Hepatocyte (in vitro differentiated cells): ENCODE data around the gene CBLN3.
"Not testable (repeated sequence)": the region's sequence is repeated elsewhere in the genome, so short reads cannot be mapped to it uniquely, and the experiment has no call there.

Experiments
- CTCF ChIP-seq: fragments of 200-600 bp; sonication (generic); IDR thresholded peaks from 2 replicates; pipeline ENCODE4 v1.5.1; 2016; ENCODE audit warnings: antibody characterized with exemption, mild to moderate bottlenecking; ENCODE audit not compliant: poor library complexity
- EZH2phosphoT487 ChIP-seq: fragments of 200-600 bp; sonication (generic); IDR thresholded peaks from one replicate; pipeline ENCODE4 v1.6.1; 2018; ENCODE audit warnings: antibody characterized with exemption, mild to moderate bottlenecking, low read depth, moderate library complexity; ENCODE audit not compliant: unreplicated experiment, severe bottlenecking

DNA sequence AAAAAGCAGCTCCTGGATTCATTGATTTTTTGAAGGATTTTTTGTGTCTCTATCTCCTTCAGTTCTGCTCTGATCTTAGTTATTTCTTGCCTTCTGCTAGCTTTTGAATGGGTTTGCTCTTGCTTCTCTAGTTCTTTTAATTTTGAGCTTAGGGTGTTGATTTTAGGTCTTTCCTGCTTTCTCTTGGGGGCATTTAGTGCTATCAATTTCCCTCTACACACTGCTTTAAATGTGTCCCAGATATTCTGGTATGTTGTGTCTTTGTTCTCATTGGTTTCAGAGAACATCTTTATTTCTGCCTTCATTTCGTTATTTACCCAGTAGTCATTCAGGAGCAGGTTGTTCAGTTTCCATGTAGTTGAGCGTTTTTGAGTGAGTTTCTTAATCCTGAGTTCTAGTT, 21.4 kb upstream of the CBLN3 start:
- TF ChIP-seq CTCF, EZH2phosphoT487: not testable (repeated sequence)
